Lung (tissue), 12 donors: ENCODE measurements around the gene GLA. TPM values are rescaled to one million over a fixed set of nuclear protein-coding genes. Genes with fewer than 3 reads are reported as not detected.

Source experiments
- ATAC-seq: fragments of 200-7000 bp; cut with Tn5 transposase; one replicate; pipeline ENCODE4 v1.9.1; 2020; ENCODE audit warnings: moderate number of reproducible peaks; ENCODE audit not compliant: insufficient read depth, low FRiP score
- DNase-seq, 3 donors: peaks; one replicate each; pipeline ENCODE4 v3.0.0-alpha.2; 2013 to 2017
- H3K27ac ChIP-seq, 2 donors: one replicate each; pipeline ENCODE4 v1.5.1; 2013; ENCODE audit warnings: mild to moderate bottlenecking in 2 of 2, moderate library complexity in 2 of 2, control low read depth in 1 of 2, inconsistent platforms in 1 of 2, low read depth in 1 of 2, low read length in 1 of 2
- H3K27me3 ChIP-seq, 3 donors: one replicate each; pipeline ENCODE4 v1.5.1; 2013; ENCODE audit warnings: low read length in 2 of 3; ENCODE audit not compliant: control insufficient read depth in 3 of 3, insufficient read depth in 3 of 3
- H3K36me3 ChIP-seq, 4 donors: one replicate each; pipeline ENCODE4 v1.5.1; 2013; ENCODE audit warnings: low read length in 4 of 4, mild to moderate bottlenecking in 1 of 4, moderate library complexity in 1 of 4; ENCODE audit not compliant: control insufficient read depth in 4 of 4, insufficient read depth in 4 of 4
- H3K4me1 ChIP-seq, 5 donors: one replicate each; pipeline ENCODE4 v1.5.1; 2013; ENCODE audit warnings: low read length in 5 of 5, mild to moderate bottlenecking in 2 of 5, moderate library complexity in 1 of 5; ENCODE audit not compliant: control insufficient read depth in 5 of 5, insufficient read depth in 5 of 5
- H3K4me3 ChIP-seq: one replicate; pipeline ENCODE4 v1.5.1; 2013; ENCODE audit warnings: mild to moderate bottlenecking, control low read depth, moderate library complexity
- H3K9ac ChIP-seq, 2 donors: one replicate each; pipeline ENCODE4 v1.5.1; 2013; ENCODE audit warnings: low read length in 2 of 2, control low read depth in 1 of 2; ENCODE audit not compliant: insufficient read depth in 1 of 2
- H3K9me3 ChIP-seq, 4 donors: one replicate each; pipeline ENCODE4 v1.5.1; 2013; ENCODE audit warnings: low read length in 3 of 4, mild to moderate bottlenecking in 1 of 4, moderate library complexity in 1 of 4; ENCODE audit not compliant: control insufficient read depth in 4 of 4, insufficient read depth in 3 of 4
- WGBS, 2 donors: extraction: QIAGEN DNeasy Blood & Tissue Kit; methylation state at CpG; one replicate each; pipeline ENCODE4 v1.1.7; 2013; 5-methylcytosine and 5-hydroxymethylcytosine counted together
- polyA plus RNA-seq, 2 donors: library from polyadenylated mRNA; stranded (reverse); fragments of 200-250 nt; gene quantifications; one replicate each; pipeline ENCODE4 v1.2.1, GENCODE V29; 2013
- total RNA-seq, 2 donors: library from RNA; depleted of rRNA in 1 of 2; stranded (reverse); fragments of >200 nt in 1 of 2; gene quantifications; one replicate each; pipeline ENCODE4 v1.2.1, GENCODE V29; 2014 to 2021
- TF ChIP-seq, protein P1 (sequence below): IDR thresholded peaks from 2 replicates; pipeline ENCODE4 v1.5.1; 2012; ENCODE audit warnings: mild to moderate bottlenecking; ENCODE audit errors: control extremely low read depth, extremely low read depth
- donor health status: control.
- donor health status: control.
- donor health status: Bipolar disorder and iron deficiency.
- donor health status: healthy.
- donor health status: DM: yes; HTN: yes; CAD: no.

Gene GLA
- total and polyA plus RNA-seq, 4 donors = 26.4 to 55.7 (median 47.2) TPM

DNA sequence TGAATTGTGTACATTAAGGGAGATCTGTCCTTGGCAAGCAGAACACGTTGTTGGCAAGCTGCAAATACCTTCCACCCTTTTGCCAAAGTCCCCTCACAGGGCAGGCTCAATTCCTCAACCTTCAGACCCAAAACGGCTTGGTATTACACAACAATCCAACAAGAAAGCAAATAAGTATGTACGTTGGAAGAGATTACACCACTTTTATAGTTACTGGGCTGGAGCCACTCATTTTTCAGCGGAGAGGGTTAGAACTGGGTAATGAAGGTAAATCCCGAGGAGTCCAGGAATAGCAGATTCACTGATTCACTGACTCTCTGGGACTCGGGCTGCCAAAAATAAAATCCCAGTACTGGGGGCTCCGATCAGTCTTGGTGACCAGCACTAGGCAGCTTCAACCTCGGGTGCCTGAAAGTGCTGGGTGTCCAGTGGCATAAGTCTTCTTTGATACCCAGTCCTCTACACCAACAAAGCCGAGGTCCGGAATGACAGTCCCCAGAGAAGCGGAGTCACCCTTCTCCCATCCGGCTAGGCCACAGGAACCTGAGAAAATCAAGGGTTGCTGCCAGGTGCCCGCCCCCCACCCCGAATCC, 59.8 kb downstream of the GLA start:
- TF ChIP-seq, protein P1, sequence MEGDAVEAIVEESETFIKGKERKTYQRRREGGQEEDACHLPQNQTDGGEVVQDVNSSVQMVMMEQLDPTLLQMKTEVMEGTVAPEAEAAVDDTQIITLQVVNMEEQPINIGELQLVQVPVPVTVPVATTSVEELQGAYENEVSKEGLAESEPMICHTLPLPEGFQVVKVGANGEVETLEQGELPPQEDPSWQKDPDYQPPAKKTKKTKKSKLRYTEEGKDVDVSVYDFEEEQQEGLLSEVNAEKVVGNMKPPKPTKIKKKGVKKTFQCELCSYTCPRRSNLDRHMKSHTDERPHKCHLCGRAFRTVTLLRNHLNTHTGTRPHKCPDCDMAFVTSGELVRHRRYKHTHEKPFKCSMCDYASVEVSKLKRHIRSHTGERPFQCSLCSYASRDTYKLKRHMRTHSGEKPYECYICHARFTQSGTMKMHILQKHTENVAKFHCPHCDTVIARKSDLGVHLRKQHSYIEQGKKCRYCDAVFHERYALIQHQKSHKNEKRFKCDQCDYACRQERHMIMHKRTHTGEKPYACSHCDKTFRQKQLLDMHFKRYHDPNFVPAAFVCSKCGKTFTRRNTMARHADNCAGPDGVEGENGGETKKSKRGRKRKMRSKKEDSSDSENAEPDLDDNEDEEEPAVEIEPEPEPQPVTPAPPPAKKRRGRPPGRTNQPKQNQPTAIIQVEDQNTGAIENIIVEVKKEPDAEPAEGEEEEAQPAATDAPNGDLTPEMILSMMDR = no peak
- H3K4me3 ChIP-seq = peak overlapping the region; percentile 58
- H3K27ac ChIP-seq = peak overlapping the region in 1 of 2 donors; percentile 77
- no peak for ATAC-seq
- no peaks in the 10 kb centered on the region for H3K4me1 ChIP-seq
- peaks cover 0 to 4% (median 0%) of the 10 kb centered on the region in 4 donors for H3K9me3 ChIP-seq
- H3K9ac ChIP-seq = peak overlapping the region in 1 of 2 donors; percentile 51
- no peaks in the 10 kb centered on the region for H3K36me3 ChIP-seq
- peaks cover 0 to 2% (median 0%) of the 10 kb centered on the region in 3 donors for H3K27me3 ChIP-seq
- peak in 2 of 3 donors; percentile 8 to 9 for DNase-seq
- 1 to 31% methylated on average over 10 to 14 of the region's 14 CpGs for WGBS, 2 donors

Other genes with a start within 250 kb of the GLA start
- under 1 TPM; 0.03 to 0.74 TPM for gene DRP2, start 188.1 kb downstream of the GLA start, total RNA-seq
- gene DRP2, start 188.1 kb downstream of the GLA start, polyA plus RNA-seq = under 1 TPM in 1 of 2 donors, not detected in 1; 0.01 TPM
- under 1 TPM; 0.20 to 0.21 TPM for gene TAF7L, start 116.6 kb downstream of the GLA start, total RNA-seq
- under 1 TPM; 0.06 TPM for gene TAF7L, start 116.6 kb downstream of the GLA start, polyA plus RNA-seq
- 10 to 100 TPM in 1 of 2 donors, 1 to 10 TPM in 1; 4.6 to 11.9 TPM for gene TIMM8A, start 59.2 kb downstream of the GLA start, total RNA-seq
- 1 to 10 TPM; 5.6 to 8.0 TPM for gene TIMM8A, start 59.2 kb downstream of the GLA start, polyA plus RNA-seq
- 10 to 100 TPM; 15.5 to 24.9 TPM for gene BTK, start 21.7 kb downstream of the GLA start, total RNA-seq
- 10 to 100 TPM; 17.9 to 29.4 TPM for gene BTK, start 21.7 kb downstream of the GLA start, polyA plus RNA-seq
- gene RPL36A, start 16.9 kb downstream of the GLA start, total RNA-seq = 100 to 1,000 TPM; 199 to 640 TPM
- gene RPL36A, start 16.9 kb downstream of the GLA start, polyA plus RNA-seq = 1,000 to 10,000 TPM; 1,920 to 4,087 TPM
- gene HNRNPH2, start 297 bp upstream of the GLA start, total RNA-seq = 10 to 100 TPM; 59.3 to 86.1 TPM
- gene HNRNPH2, start 297 bp upstream of the GLA start, polyA plus RNA-seq = 100 to 1,000 TPM in 1 of 2 donors, 10 to 100 TPM in 1; 38.0 to 102 TPM
- 10 to 100 TPM in 1 of 2 donors, 1 to 10 TPM in 1; 9.9 to 23.6 TPM for gene ARMCX4, start 77.5 kb upstream of the GLA start, total RNA-seq
- 10 to 100 TPM in 1 of 2 donors, 1 to 10 TPM in 1; 4.1 to 12.0 TPM for gene ARMCX4, start 77.5 kb upstream of the GLA start, polyA plus RNA-seq
- gene ARMCX1, start 142.6 kb upstream of the GLA start, total RNA-seq = 10 to 100 TPM; 19.9 to 50.9 TPM
- gene ARMCX1, start 142.6 kb upstream of the GLA start, polyA plus RNA-seq = 10 to 100 TPM; 10.1 to 15.1 TPM
- 10 to 100 TPM; 40.1 to 51.8 TPM for gene ARMCX6, start 210.1 kb upstream of the GLA start, total RNA-seq
- gene ARMCX6, start 210.1 kb upstream of the GLA start, polyA plus RNA-seq = 10 to 100 TPM; 26.5 to 32.3 TPM
- 100 to 1,000 TPM in 1 of 2 donors, 10 to 100 TPM in 1; 46.4 to 100 TPM for gene ARMCX3, start 215.2 kb upstream of the GLA start, total RNA-seq
- gene ARMCX3, start 215.2 kb upstream of the GLA start, polyA plus RNA-seq = 10 to 100 TPM; 22.5 to 37.7 TPM